NCI-H524 treated with DMSO at 0.1 percent for 48 hours (cell line): Measurements from ENCODE around the gene TAMALIN.

Experiments
- DNase-seq: peaks from one replicate; lab custom pipeline; 2025; lab: John Stamatoyannopoulos, UW

Gene TAMALIN

DNA sequence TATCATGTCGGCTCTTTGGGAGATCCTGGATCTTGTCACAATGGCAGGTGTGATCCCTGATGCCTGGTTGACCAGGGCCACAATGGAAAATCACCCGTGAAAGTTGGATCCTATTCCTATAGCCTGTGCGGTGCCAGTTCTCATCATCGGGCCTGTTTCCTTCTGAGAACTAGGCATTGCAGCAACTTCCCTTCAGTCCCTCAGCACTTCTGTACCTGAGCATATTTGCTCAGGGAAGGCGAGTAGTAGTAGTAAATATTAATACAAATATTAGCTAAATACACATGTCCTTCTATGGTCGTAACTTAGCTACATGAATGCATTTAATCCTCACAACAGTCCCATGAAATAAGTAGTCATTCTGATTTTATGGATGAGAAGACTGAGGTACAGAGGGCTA, 22.1 kb upstream of the TAMALIN start:
- no peak for DNase-seq

DNA sequence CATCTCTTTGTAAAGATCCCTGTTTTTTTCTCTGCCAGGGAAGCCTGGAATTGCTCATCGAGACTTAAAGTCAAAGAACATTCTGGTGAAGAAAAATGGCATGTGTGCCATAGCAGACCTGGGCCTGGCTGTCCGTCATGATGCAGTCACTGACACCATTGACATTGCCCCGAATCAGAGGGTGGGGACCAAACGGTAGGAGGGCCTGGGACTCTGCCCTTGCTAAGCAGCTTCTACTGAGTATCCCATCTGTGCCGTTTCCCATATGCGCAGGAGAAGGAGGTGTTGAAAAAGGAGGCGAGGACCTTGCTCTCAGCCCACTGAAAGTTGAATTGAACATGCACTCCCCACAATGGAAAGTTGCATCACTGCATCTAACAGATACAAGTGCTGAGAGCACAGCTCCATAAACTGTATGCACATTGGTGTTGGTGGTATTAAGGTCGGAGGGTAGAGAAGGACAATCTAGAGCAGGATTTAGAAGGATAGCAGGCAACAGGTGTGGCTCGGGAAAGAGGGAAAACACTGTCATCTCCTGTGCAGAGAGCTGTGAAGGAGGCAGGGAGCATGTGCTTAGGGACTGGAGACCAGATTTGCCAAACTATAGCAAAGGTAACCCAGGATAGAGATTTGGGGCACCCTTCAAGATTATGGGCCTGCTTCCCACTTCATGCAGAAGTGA, 21.5 kb upstream of the TAMALIN start:
- no peak for DNase-seq

- DNase-seq = no peak
Observed at GRCh38 chr12:51986834-51987233, 19.9 kb upstream of the TAMALIN start.

DNA sequence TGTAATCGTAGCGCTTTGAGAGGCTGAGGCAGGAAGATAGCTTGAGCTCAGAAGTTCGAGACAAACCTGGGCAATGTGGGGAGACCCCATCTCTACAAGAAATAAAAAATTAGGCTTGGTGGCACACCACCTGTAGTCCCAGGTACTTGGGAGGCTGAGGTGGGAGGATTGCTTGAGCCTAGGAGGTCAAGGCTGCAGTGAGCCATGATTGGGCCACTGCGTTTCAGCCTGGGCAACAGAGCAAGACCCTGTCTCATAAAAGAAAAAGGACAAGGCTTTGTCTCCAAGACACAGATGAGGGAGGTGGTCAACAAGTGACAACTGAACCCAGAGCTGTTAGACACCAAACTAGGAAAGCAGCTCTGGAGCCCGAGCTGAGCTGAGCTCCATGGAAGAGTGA, 14.5 kb upstream of the TAMALIN start:
- DNase-seq = no peak

DNA sequence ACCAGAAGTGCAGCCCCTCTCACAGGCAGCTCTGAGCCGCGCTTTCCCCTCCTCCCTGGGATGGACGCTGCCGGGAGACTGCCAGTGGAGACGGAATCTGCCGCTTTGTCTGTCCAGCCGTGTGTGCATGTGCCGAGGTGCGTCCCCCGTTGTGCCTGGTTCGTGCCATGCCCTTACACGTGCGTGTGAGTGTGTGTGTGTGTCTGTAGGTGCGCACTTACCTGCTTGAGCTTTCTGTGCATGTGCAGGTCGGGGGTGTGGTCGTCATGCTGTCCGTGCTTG, 12.3 kb upstream of the TAMALIN start:
- DNase-seq = no peak

GRCh38 chr12:51994959-51995358, 11.8 kb upstream of the TAMALIN start:
- DNase-seq = no peak

DNA sequence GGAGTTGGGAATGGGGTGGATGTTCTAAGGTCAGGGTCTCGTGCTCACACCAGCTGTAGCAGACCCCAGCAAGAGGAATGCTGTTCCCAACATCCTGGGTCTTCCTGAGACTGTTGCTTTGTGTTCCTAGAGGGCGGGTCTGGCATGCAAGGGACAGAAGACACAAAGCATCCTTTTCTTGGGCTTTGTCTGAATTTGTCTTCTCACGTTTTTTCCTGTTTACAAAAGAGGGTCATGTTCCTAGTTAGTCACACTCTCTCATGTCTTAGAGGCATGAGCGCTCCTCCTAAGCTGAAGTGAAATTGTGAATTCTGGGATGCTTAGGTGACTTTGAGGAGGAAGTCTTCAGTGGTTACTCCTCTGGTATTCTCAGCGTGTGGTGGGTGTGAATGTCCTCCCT, 9.6 kb upstream of the TAMALIN start:
- no peak for DNase-seq

DNA sequence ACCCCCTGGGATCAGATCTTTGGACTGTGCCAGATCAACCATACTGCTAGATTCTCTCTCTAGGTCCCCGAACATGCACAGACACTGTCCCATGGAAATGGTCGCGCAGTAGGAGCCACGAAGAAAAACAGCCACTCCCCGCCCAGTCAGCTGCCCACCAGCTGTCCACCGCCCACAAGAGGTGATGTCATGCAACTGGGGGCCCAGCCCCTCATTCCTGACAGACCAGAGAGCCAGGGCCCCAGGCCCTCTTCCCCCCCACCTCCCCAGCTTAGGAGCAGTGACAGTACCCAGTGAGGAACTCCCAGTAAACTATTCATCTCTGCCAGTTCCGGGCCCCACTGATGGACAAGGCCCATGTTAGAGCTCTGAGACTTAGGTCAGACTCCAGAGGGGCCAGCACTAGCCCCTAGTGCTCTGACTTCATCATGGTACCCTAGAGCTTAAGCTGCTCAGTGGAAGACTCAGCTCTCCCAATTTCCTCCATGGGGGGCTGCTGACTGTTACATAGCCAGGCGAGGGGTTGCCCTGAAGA, 3.7 kb upstream of the TAMALIN start:
- no peak for DNase-seq

GRCh38 chr12:52003591-52003990, 3.2 kb upstream of the TAMALIN start:
- peak; percentile 70 for DNase-seq

DNA sequence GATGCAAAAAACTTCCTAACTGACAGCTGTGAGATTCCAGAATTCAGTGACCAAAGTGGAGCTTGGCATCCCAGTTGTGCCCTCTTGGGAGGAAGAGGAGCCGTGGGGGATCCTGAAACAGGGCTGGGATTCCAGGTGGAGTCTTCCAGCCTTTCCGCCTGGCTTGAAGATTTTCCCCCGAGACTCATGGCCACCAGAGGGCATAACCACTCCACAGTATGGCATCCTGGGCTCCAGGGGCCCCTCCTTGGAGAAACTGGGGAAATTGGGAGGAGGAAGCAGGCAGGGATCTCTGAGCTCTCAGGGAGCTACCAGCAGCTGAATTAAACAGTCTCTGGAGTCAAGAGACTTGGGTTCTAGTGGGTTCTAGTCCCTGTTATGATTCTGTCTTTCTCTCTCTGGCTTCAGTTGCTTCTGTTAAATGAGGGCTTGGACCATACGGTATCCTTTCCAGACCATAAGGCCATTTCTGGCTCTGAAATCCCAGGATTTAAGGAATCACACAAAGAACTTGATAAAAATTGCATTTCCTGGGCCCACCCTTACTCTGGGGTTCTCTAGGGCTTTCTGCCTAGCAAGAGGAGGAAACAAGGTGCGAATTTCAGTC, 2.6 kb upstream of the TAMALIN start:
- peak; percentile 16 for DNase-seq

DNA sequence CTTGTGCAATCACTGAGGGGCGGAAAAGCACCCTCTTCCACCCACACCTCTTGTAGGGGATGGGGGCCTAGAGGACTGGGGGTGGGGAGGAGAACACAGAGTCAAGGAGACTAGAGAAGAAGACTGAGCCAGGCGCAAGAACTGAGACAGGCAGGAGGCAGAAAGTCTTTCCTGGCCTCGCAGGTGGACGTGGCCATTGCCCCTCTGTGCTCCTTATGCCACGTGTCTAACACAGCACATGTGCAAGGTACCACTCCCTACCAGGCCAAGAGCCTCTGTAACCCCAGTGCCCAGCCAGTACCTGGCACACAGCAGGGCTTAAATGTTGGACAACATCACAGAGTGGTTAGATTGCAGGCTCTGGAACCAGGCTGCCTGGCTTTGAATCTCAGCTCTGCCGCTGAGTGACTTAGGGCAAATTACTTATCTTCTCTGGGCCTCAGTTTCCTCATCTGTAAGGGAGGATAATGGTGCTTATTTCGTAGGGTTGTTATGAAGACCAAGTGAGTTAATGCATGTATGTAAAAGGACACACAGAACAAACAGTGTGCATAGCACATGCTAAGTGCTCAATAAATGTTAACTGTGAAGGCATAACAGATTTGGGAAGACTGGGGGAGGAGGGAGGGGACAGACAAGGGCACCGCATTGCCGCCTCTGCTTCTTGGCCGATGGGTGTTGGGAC, 1.4 kb upstream of the TAMALIN start:
- no peak for DNase-seq

DNA sequence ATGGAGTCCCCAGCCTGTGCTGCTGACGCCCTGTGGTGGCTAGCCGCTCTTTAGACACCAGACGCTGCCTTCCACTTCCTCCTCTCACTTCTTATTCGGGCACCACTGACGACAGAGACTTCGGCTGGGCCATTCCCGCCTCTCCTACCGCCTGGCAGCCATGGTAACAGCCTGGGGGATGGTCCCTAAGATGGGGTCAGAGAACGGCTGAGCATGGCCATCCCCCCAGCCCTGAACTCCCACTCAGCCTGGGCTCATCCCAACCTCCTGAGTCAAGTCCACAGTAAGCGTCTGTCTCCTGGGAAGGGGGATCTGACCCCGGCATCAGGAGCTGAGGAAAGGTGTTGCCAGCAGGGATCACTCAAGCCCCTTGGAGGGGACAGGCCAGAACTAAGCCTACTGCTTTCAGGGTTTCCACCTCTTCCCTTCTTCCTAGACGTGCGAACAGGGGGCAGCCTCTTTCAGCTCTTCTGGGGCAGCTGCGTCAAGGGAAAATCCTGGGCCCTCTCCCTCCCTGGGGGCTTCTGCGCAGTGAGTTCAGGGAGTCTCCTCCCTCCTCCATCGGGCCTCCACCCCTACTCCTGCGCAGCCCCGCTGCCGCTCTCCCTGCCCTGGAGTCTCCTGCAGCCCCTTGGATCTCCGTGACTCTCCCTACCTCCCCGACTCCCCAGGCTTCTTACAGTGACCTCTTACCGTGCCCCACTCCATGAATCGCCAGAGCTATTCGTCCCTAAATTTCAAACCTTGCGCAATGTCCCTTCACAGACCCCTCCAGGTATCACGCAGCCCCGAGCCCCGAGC, 643 bp upstream of the TAMALIN start:
- no peak for DNase-seq

DNA sequence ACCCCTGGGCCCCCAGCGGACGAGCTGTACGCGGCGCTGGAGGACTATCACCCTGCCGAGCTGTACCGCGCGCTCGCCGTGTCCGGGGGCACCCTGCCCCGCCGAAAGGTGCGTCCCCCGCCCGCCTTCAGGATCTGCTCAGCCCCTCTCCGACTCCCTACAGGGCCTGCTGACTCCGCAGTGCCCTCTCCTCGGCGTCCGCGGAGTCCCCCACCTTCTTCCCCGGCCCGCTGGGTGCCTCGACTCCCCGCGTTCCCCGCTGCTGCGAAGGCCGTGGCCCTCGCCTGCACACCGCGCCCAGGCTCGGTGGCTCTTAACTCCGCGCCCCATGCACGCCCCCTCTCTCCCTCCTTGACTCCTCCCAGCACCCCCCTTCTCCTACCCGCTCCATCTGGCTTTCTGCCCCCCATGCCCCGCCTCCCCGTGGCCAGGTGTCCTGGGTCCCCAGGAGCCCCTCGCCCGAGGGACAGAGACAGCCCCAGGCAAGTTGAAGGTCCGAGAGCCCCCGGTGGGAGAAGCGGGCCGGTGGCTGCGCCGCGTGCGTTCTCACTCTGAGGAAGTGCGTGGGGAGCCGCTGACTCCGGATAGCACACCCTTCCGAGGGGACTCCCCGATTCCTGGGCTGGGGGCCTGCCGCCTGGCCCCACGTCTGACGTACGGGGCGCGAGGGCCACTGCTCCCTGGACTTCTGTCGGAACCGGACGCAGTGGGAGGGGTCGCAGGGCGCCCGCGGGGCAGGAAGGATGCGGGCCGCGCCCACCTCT, 594 bp downstream of the TAMALIN start:
- DNase-seq = no peak

GRCh38 chr12:52007982-52008510, 1.3 kb downstream of the TAMALIN start:
- DNase-seq = no peak

GRCh38 chr12:52009081-52009751, 2.5 kb downstream of the TAMALIN start:
- no peak for DNase-seq

DNA sequence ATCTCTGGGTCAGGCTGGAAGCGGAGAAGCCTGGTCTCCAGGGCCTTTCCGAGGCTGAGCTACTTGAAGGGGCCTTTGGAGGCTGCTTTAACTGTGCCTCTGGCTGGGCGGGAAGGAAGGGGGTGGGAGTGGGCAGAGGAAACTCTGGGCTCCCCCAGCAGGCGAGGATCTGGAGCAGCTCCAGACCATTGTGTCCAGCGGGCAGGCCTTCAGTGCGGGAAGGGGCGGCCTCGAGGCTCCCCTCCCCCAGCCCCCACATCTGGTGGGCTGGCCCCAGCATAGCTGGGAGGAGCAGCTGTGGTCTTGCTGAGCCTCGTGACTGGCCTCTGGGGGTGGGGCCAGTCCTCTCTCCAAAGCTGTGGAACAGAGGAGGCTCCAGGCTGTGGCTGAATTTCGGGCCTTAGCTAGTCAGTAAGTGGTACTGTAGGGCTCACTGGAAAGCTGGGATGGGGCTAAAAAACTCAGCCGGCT, 3.4 kb downstream of the TAMALIN start:
- no peak for DNase-seq

DNA sequence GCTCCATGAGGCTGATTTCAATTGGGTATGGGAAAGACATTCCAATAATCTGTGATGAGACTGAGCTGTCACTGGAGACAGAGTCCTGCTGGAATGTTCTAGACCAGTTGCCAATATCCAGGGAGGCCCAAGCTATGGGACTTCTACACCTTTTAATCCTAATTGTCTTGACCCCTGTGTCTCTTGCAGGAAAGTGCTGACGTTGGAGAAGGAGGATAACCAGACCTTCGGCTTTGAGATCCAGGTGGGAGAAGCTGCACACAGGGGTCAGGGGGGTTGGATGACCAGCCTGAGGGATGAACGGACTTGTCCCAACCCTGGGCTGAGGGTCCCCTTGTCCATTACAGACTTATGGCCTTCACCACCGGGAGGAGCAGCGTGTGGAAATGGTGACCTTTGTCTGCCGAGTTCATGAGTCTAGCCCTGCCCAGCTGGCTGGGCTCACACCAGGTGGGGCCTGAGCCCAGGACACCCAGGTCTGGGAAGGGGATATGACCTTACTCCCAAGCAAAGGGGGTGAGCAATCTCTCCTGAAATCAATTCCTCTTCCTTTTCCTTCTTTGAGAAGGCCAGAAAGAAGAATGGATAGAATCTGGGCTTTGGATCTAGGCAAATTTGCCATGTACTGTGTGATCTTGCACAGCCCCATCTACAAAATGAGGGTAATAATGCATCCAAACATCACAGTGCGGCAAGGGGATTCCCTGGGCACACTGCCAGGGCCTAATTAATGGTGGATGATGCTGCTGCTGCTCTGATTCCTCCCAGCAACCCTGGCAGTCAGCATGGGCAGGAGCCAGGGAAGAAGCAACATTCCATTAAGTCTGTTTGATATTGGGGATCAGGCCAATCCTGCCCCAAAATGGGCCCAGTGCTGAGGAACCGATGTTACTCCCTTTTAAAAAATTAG, 4.2 kb downstream of the TAMALIN start:
- no peak for DNase-seq

- DNase-seq = no peak
Observed at GRCh38 chr12:52011602-52012214, 5.0 kb downstream of the TAMALIN start.

- no peak for DNase-seq
Observed at GRCh38 chr12:52013626-52014310, 7.0 kb downstream of the TAMALIN start.
